Stimulated activated CD8-positive, alpha-beta memory T cell treated with anti-CD3 and anti-CD28 coated beads, Interleukin-15, amount 100 ng/mL, for 48 hours (primary cell): Measurements from ENCODE around the gene COMMD1.
"Not testable (repeated sequence)": the region's sequence is repeated elsewhere in the genome, so short reads cannot be mapped to it uniquely, and the experiment has no call there.

Experiments
- DNase-seq, 2 donors: peaks; one replicate each; pipeline ENCODE4 v3.0.0-alpha.2; 2020; ENCODE audit warnings: low read depth in 2 of 2

COMMD1 gene

GRCh38 chr2:61924895-61925663 lies 19.6 kb downstream of the COMMD1 start:
- DNase-seq, result no peak

- DNase-seq, result no peak
Observed at GRCh38 chr2:61926531-61927477, 21.3 kb downstream of the COMMD1 start.

GRCh38 chr2:61928826-61929461 lies 23.5 kb downstream of the COMMD1 start:
- no peak for DNase-seq

GRCh38 chr2:61937098-61937497 lies 31.6 kb downstream of the COMMD1 start:
- no peak for DNase-seq

GRCh38 chr2:61937886-61938285 lies 32.4 kb downstream of the COMMD1 start:
- DNase-seq, result no peak

GRCh38 chr2:61938511-61938910 lies 33.0 kb downstream of the COMMD1 start:
- DNase-seq, result no peak

- DNase-seq, result no peak
Observed at GRCh38 chr2:61943251-61943650, 37.8 kb downstream of the COMMD1 start.

- DNase-seq, result no peak
Observed at GRCh38 chr2:61946666-61947065, 41.2 kb downstream of the COMMD1 start.

- DNase-seq, result no peak
Observed at GRCh38 chr2:61948661-61949457, 43.4 kb downstream of the COMMD1 start.

- DNase-seq, result no peak
Observed at GRCh38 chr2:61949458-61949713, 43.9 kb downstream of the COMMD1 start.

GRCh38 chr2:61949714-61950560 lies 44.5 kb downstream of the COMMD1 start:
- DNase-seq, result no peak

- DNase-seq, result no peak
Observed at GRCh38 chr2:61950571-61951315, 45.3 kb downstream of the COMMD1 start.

GRCh38 chr2:61951881-61952280 lies 46.4 kb downstream of the COMMD1 start:
- DNase-seq, result no peak

- DNase-seq, result no peak
Observed at GRCh38 chr2:61952288-61952687, 46.8 kb downstream of the COMMD1 start.

- not testable (repeated sequence) for DNase-seq
Observed at GRCh38 chr2:61954856-61955255, 49.4 kb downstream of the COMMD1 start.

- DNase-seq, result no peak
Observed at GRCh38 chr2:61959381-61960293, 54.2 kb downstream of the COMMD1 start.

- DNase-seq, result no peak
Observed at GRCh38 chr2:61961231-61961901, 55.9 kb downstream of the COMMD1 start.
